MCF 10A (cell line): ENCODE results near the gene NAPG. TPM values are rescaled to one million over a fixed set of nuclear protein-coding genes. Genes with fewer than 3 reads are reported as not detected.
"Not testable (repeated sequence)": the region's sequence is repeated elsewhere in the genome, so short reads cannot be mapped to it uniquely, and the experiment has no call there.

ENCODE experiments used
- BruUV-seq: library from RNA; stranded (reverse); fragments of 400-500 nt; replicated peaks from 2 replicates; lab custom pipeline; 2021; lab: Mats Ljungman, UMichigan
- CTCF ChIA-PET: fragments of 300-600 bp; sonication (Branson Sonifier 250); formaldehyde crosslinking; extraction: SDS; loops from one replicate; lab custom pipeline; 2021; ENCODE audit warnings: antibody characterized with exemption, inconsistent platforms; lab: Yijun Ruan, JAX
- POLR2A ChIA-PET: fragments of 300-600, 350-650 bp; sonication (Branson Sonifier 250); formaldehyde crosslinking; extraction: SDS; loops from one replicate; lab custom pipeline; 2020; ENCODE audit warnings: antibody characterized with exemption, inconsistent platforms; lab: Yijun Ruan, JAX
- DNase-seq: peaks from one replicate; pipeline ENCODE4 v3.0.0-alpha.2; 2018; ENCODE audit not compliant: unreplicated experiment
- H3K27ac Mint-ChIP-seq: one replicate; pipeline ENCODE4 v1.8.0; 2022; ENCODE audit warnings: mild to moderate bottlenecking, low read depth, mixed read lengths; ENCODE audit not compliant: unreplicated experiment
- H3K27me3 Mint-ChIP-seq: one replicate; pipeline ENCODE4 v1.8.0; 2022; ENCODE audit warnings: mixed read lengths; ENCODE audit not compliant: insufficient read depth, unreplicated experiment
- H3K36me3 Mint-ChIP-seq: one replicate; pipeline ENCODE4 v1.8.0; 2022; ENCODE audit warnings: mild to moderate bottlenecking, moderate library complexity, mixed read lengths; ENCODE audit not compliant: insufficient read depth, unreplicated experiment
- H3K4me1 Mint-ChIP-seq: one replicate; pipeline ENCODE4 v1.8.0; 2022; ENCODE audit warnings: mixed read lengths; ENCODE audit not compliant: insufficient read depth, unreplicated experiment
- H3K4me3 Mint-ChIP-seq: one replicate; pipeline ENCODE4 v1.8.0; 2022; ENCODE audit warnings: mild to moderate bottlenecking, moderate library complexity, mixed read lengths; ENCODE audit not compliant: unreplicated experiment
- H3K9me3 Mint-ChIP-seq: one replicate; pipeline ENCODE4 v1.8.0; 2022; ENCODE audit warnings: mixed read lengths; ENCODE audit not compliant: unreplicated experiment
- CTCF ChIP-seq: fragments of 200-600 bp; IDR thresholded peaks from one replicate; pipeline ENCODE4 v1.8.0; 2022; ENCODE audit warnings: antibody characterized with exemption, mild to moderate bottlenecking; ENCODE audit not compliant: unreplicated experiment
- intact Hi-C: fragments of 100-400 bp; cut with micrococcal nuclease; formaldehyde crosslinking; loops from 2 replicates; pipeline ENCODE4 v1.14.1; 2022
- total RNA-seq: library from RNA; stranded (reverse); gene quantifications from 2 replicates; pipeline ENCODE4 v1.2.3, GENCODE V29; 2022

Gene NAPG
- total RNA-seq, 1 experiment from 2014 or later, result 32.2 TPM

GRCh38 chr18:10499230-10499629 lies 26.6 kb upstream of the NAPG start:
- no peak overlapping the region for H3K27ac Mint-ChIP-seq
- H3K36me3 Mint-ChIP-seq, result peaks cover 5% of the 10 kb centered on the region
- no peak for TF ChIP-seq CTCF
- no TSS peak for BruUV-seq
- ChIA-PET CTCF (no interaction called here), POLR2A (no interaction called here)
- H3K4me1 Mint-ChIP-seq, result no peaks in the 10 kb centered on the region
- no peaks in the 10 kb centered on the region for H3K27me3 Mint-ChIP-seq
- intact Hi-C loops, result no loop called here
- no peak overlapping the region for H3K4me3 Mint-ChIP-seq
- no peak for DNase-seq
- no peaks in the 10 kb centered on the region for H3K9me3 Mint-ChIP-seq

- no peak overlapping the region for H3K27ac Mint-ChIP-seq
- H3K4me3 Mint-ChIP-seq, result no peak overlapping the region
- no peaks in the 10 kb centered on the region for H3K27me3 Mint-ChIP-seq
- POLR2A ChIA-PET, result interaction anchor here (0.7 kb wide), 1 partner anchor 18 kb away, joined by 4 read pairs; no protein-coding TSS in a partner anchor
- H3K4me1 Mint-ChIP-seq, result no peaks in the 10 kb centered on the region
- no peak for DNase-seq
- intact Hi-C loops, result no loop called here
- CTCF ChIA-PET, result no interaction called here
- peaks cover 5% of the 10 kb centered on the region for H3K36me3 Mint-ChIP-seq
- no peak for TF ChIP-seq CTCF
- no TSS peak for BruUV-seq
- H3K9me3 Mint-ChIP-seq, result peaks cover 7% of the 10 kb centered on the region
These were observed 25.8 kb upstream of the NAPG start for GRCh38 chr18:10500038-10500437.

- H3K27me3 Mint-ChIP-seq, result no peaks in the 10 kb centered on the region
- no peak overlapping the region for H3K27ac Mint-ChIP-seq
- DNase-seq, result no peak
- no peak for TF ChIP-seq CTCF
- intact Hi-C loops, result no loop called here
- peaks cover 8% of the 10 kb centered on the region for H3K9me3 Mint-ChIP-seq
- no peaks in the 10 kb centered on the region for H3K4me1 Mint-ChIP-seq
- H3K4me3 Mint-ChIP-seq, result no peak overlapping the region
- no TSS peak for BruUV-seq
- ChIA-PET CTCF (no interaction called here), POLR2A (no interaction called here)
- peaks cover 5% of the 10 kb centered on the region for H3K36me3 Mint-ChIP-seq
These were observed 21.1 kb upstream of the NAPG start for GRCh38 chr18:10504723-10505122.

- H3K4me1 Mint-ChIP-seq, H3K36me3 Mint-ChIP-seq, H3K9me3 Mint-ChIP-seq, H3K4me3 Mint-ChIP-seq, H3K27me3 Mint-ChIP-seq, BruUV-seq, POLR2A ChIA-PET, H3K27ac Mint-ChIP-seq, DNase-seq, intact Hi-C loops: not testable (repeated sequence)
- CTCF ChIA-PET, result interaction anchor here (0.6 kb wide), 1 partner anchor 515 kb away, joined by 3 read pairs; no protein-coding TSS in a partner anchor
These were observed 19.9 kb upstream of the NAPG start for GRCh38 chr18:10505892-10506291.

- TF ChIP-seq CTCF, result no peak
- DNase-seq, result no peak
- Mint-ChIP-seq H3K9me3 (peaks cover 8% of the 10 kb centered on the region), H3K4me1 (peaks cover under 1% of the 10 kb centered on the region), H3K4me3 (no peak overlapping the region), H3K27ac (no peak overlapping the region), H3K27me3 (no peaks in the 10 kb centered on the region), H3K36me3 (no peaks in the 10 kb centered on the region)
- ChIA-PET POLR2A (no interaction called here), CTCF (no interaction called here)
- BruUV-seq, result no TSS peak
- intact Hi-C loops, result no loop called here
These were observed 17.2 kb upstream of the NAPG start for GRCh38 chr18:10508591-10508990.
